Effector memory CD4-positive, alpha-beta T cell (primary cell): Measurements from ENCODE around the gene DUSP8.

Experiments used
- DNase-seq, 3 donors: peaks; one replicate each; pipeline ENCODE4 v3.0.0-alpha.2; 2020
- H3K27ac ChIP-seq: 2 replicates; pipeline ENCODE4 v1.7.0; 2013; ENCODE audit warnings: mild to moderate bottlenecking, low read length, moderate library complexity; ENCODE audit not compliant: insufficient read depth, poor library complexity, severe bottlenecking
- H3K27me3 ChIP-seq: replicated peaks from 2 replicates; pipeline ENCODE4 v1.7.0; 2013; ENCODE audit warnings: mild to moderate bottlenecking, low read length; ENCODE audit not compliant: insufficient read depth, control insufficient read depth, poor library complexity, severe bottlenecking
- H3K36me3 ChIP-seq: 2 replicates; pipeline ENCODE4 v1.7.0; 2013; ENCODE audit warnings: mild to moderate bottlenecking, low read length, moderate library complexity; ENCODE audit not compliant: control insufficient read depth, insufficient read depth
- H3K4me1 ChIP-seq: 2 replicates; pipeline ENCODE4 v1.7.0; 2013; ENCODE audit warnings: low read length, mild to moderate bottlenecking; ENCODE audit not compliant: control insufficient read depth, insufficient read depth, poor library complexity, severe bottlenecking
- H3K4me3 ChIP-seq: 2 replicates; pipeline ENCODE4 v1.7.0; 2013; ENCODE audit warnings: low read length, low read depth, mild to moderate bottlenecking; ENCODE audit not compliant: insufficient read depth, poor library complexity, severe bottlenecking
- H3K9me3 ChIP-seq: 2 replicates; pipeline ENCODE4 v1.7.0; 2013; ENCODE audit warnings: mild to moderate bottlenecking, low read length, moderate library complexity; ENCODE audit not compliant: control insufficient read depth

Gene DUSP8

GRCh38 chr11:1544536-1544935, 27.5 kb downstream of the DUSP8 start:
- no peak overlapping the region for H3K27ac ChIP-seq
- H3K27me3 ChIP-seq, result peaks cover 32% of the 10 kb centered on the region
- H3K4me3 ChIP-seq, result no peak overlapping the region
- no peaks in the 10 kb centered on the region for H3K9me3 ChIP-seq
- no peak for DNase-seq
- no peaks in the 10 kb centered on the region for H3K36me3 ChIP-seq
- H3K4me1 ChIP-seq, result peaks cover 21% of the 10 kb centered on the region

- Histone ChIP-seq H3K36me3 (no peaks in the 10 kb centered on the region), H3K27me3 (peaks cover 32% of the 10 kb centered on the region)
Measured at GRCh38 chr11:1543606-1544263, 28.3 kb downstream of the DUSP8 start.

GRCh38 chr11:1542267-1542666, 29.8 kb downstream of the DUSP8 start:
- Histone ChIP-seq H3K27me3 (peaks cover 18% of the 10 kb centered on the region), H3K4me3 (no peak overlapping the region), H3K27ac (no peak overlapping the region), H3K4me1 (peaks cover 9% of the 10 kb centered on the region), H3K36me3 (no peaks in the 10 kb centered on the region), H3K9me3 (no peaks in the 10 kb centered on the region)
- DNase-seq, result no peak

More at GRCh38 chr11:1543606-1544263, 28.3 kb downstream of the DUSP8 start:
- Histone ChIP-seq H3K4me3 (no peak overlapping the region), H3K9me3 (no peaks in the 10 kb centered on the region), H3K27ac (no peak overlapping the region), H3K4me1 (peaks cover 21% of the 10 kb centered on the region)
- DNase-seq, result no peak

- Histone ChIP-seq H3K4me1 (peaks cover 3% of the 10 kb centered on the region), H3K36me3 (no peaks in the 10 kb centered on the region), H3K27ac (no peak overlapping the region), H3K4me3 (no peak overlapping the region), H3K9me3 (no peaks in the 10 kb centered on the region), H3K27me3 (peaks cover 12% of the 10 kb centered on the region)
- no peak for DNase-seq
Measured at GRCh38 chr11:1541474-1542204, 30.4 kb downstream of the DUSP8 start.

DNA sequence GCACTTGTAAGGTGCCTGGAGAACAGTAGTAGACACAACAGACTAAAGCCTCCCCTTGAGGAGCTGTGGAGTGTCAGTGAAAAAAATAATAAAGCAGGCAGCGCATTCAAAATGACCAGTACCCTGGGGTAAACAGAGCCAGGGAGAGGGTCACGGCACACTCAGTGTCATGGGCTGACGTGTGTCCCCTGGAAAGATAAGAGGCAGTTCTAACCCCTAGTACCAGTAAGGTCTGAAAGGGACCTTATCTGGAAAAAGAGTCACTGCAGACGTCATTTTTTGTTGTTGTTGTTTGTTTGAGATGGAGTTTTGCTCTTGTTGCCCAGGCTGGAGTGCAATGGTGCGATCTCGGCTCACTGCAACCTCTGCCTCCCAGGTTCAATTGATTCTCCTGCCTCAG, 32.0 kb downstream of the DUSP8 start:
- no peaks in the 10 kb centered on the region for H3K27me3 ChIP-seq

GRCh38 chr11:1538153-1538552, 33.9 kb downstream of the DUSP8 start:
- Histone ChIP-seq H3K9me3 (no peaks in the 10 kb centered on the region), H3K27ac (no peak overlapping the region), H3K4me1 (peaks cover 4% of the 10 kb centered on the region), H3K27me3 (no peaks in the 10 kb centered on the region), H3K36me3 (peaks cover 17% of the 10 kb centered on the region), H3K4me3 (no peak overlapping the region)
- no peak for DNase-seq

More for the DNA sequence above, 32.0 kb downstream of the DUSP8 start:
- H3K36me3 ChIP-seq, result peaks cover 7% of the 10 kb centered on the region
- H3K27ac ChIP-seq, result no peak overlapping the region
- no peak for DNase-seq
- no peaks in the 10 kb centered on the region for H3K4me1 ChIP-seq
- no peaks in the 10 kb centered on the region for H3K9me3 ChIP-seq
- H3K4me3 ChIP-seq, result no peak overlapping the region

GRCh38 chr11:1536065-1536843, 35.8 kb downstream of the DUSP8 start:
- Histone ChIP-seq H3K4me1 (peaks cover 6% of the 10 kb centered on the region), H3K4me3 (no peak overlapping the region), H3K36me3 (peaks cover 30% of the 10 kb centered on the region), H3K9me3 (no peaks in the 10 kb centered on the region), H3K27me3 (no peaks in the 10 kb centered on the region), H3K27ac (no peak overlapping the region)
- DNase-seq, result no peak

DNA sequence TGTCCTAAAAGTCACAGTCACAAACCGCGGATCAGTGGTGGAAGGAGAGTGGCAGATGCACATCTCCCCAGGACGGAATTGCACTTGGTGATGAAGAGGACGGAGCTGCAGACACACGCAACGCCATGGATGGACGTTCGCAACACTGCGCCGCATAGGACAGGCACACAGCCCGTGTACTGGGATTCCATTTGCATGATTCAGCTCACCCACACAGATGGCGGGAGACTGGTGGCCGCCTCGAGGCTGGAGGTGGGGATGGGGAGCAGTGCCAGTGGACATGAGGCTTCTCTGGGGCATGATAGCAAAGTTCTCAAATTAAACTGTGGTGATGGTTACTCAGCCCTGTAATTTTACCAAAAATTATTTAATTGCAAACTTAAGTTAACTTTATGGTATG, 37.4 kb downstream of the DUSP8 start:
- no peaks in the 10 kb centered on the region for H3K27me3 ChIP-seq
- no peak overlapping the region for H3K4me3 ChIP-seq
- H3K9me3 ChIP-seq, result no peaks in the 10 kb centered on the region
- peaks cover 6% of the 10 kb centered on the region for H3K4me1 ChIP-seq
- DNase-seq, result no peak
- no peak overlapping the region for H3K27ac ChIP-seq
- H3K36me3 ChIP-seq, result peaks cover 30% of the 10 kb centered on the region

- no peaks in the 10 kb centered on the region for H3K9me3 ChIP-seq
- H3K4me3 ChIP-seq, result no peak overlapping the region
- no peak for DNase-seq
- no peak overlapping the region for H3K27ac ChIP-seq
- H3K4me1 ChIP-seq, result peaks cover 6% of the 10 kb centered on the region
- H3K36me3 ChIP-seq, result peaks cover 30% of the 10 kb centered on the region
- no peaks in the 10 kb centered on the region for H3K27me3 ChIP-seq
Measured at GRCh38 chr11:1534171-1534570, 37.9 kb downstream of the DUSP8 start.

GRCh38 chr11:1533342-1533725, 38.7 kb downstream of the DUSP8 start:
- no peak overlapping the region for H3K4me3 ChIP-seq
- no peak overlapping the region for H3K27ac ChIP-seq
- H3K9me3 ChIP-seq, result no peaks in the 10 kb centered on the region
- peaks cover 30% of the 10 kb centered on the region for H3K36me3 ChIP-seq
- no peak for DNase-seq
- H3K4me1 ChIP-seq, result peaks cover 8% of the 10 kb centered on the region
- no peaks in the 10 kb centered on the region for H3K27me3 ChIP-seq
